ENCODE results near the gene KRT71. TPM values are rescaled to one million over a fixed set of nuclear protein-coding genes. Genes with fewer than 3 reads are reported as not detected.

The KRT71 gene
- total RNA-seq, 2 experiments from 2014 or later: not detected

GRCh38 chr12:52539821-52540173, 13.1 kb downstream of the KRT71 start:
- H3K36me3 ChIP-seq (ENCODE audit: insufficient read depth, low read length): no peaks in the 10 kb centered on the region
- DNase-seq: no peak
- Mint-ChIP-seq H3K27me3 (no peaks in the 10 kb centered on the region), H3K27ac (no peak overlapping the region), H3K9me3 (no peaks in the 10 kb centered on the region), H3K36me3 (ENCODE audit: low read depth) (no peaks in the 10 kb centered on the region), H3K4me3 (no peak overlapping the region), H3K4me1 (ENCODE audit: low read depth) (no peaks in the 10 kb centered on the region)
- ChIA-PET CTCF (no interaction called here), POLR2A (no interaction called here)
- no peaks in the 10 kb centered on the region for H3K4me1 ChIP-seq (ENCODE audit: insufficient read depth, low read length)
- no peak for TF ChIP-seq CTCF (IDR thresholded peaks at IDR 0.05)
- ATAC-seq (ENCODE audit: poor library complexity): no peak
- peaks cover 0 to 3% of the 10 kb centered on the region in 2 experiments for H3K27me3 ChIP-seq (ENCODE audit: control insufficient read depth in 1 of 2, insufficient read depth in 2 of 2, low read length in 2 of 2)
- H3K9me3 ChIP-seq (ENCODE audit: control insufficient read depth in 1 of 2, insufficient read depth in 1 of 2, low read length in 2 of 2): no peaks in the 10 kb centered on the region
- intact Hi-C loops (cut with DNase I, micrococcal nuclease): no loop called here
- no peak overlapping the region for H3K27ac ChIP-seq (ENCODE audit: low read depth in 1 of 2, low read length in 2 of 2)
- no peak overlapping the region for H3K4me3 ChIP-seq (ENCODE audit: low read length)

- H3K27ac ChIP-seq (ENCODE audit: low read depth in 1 of 2, low read length in 2 of 2): no peak overlapping the region
- no peaks in the 10 kb centered on the region for H3K36me3 Mint-ChIP-seq (ENCODE audit: low read depth)
- no peak overlapping the region for H3K27ac Mint-ChIP-seq
- H3K27me3 ChIP-seq (ENCODE audit: control insufficient read depth in 1 of 2, insufficient read depth in 2 of 2, low read length in 2 of 2): no peaks in the 10 kb centered on the region
- no peak overlapping the region for H3K4me3 Mint-ChIP-seq
- H3K36me3 ChIP-seq (ENCODE audit: insufficient read depth, low read length): no peaks in the 10 kb centered on the region
- intact Hi-C loops (cut with DNase I, micrococcal nuclease): no loop called here
- no peak for TF ChIP-seq CTCF (IDR thresholded peaks at IDR 0.05)
- H3K9me3 ChIP-seq (ENCODE audit: control insufficient read depth in 1 of 2, insufficient read depth in 1 of 2, low read length in 2 of 2): no peaks in the 10 kb centered on the region
- no peaks in the 10 kb centered on the region for H3K27me3 Mint-ChIP-seq
- ChIA-PET CTCF (no interaction called here), POLR2A (no interaction called here)
- DNase-seq: no peak
- no peaks in the 10 kb centered on the region for H3K9me3 Mint-ChIP-seq
- no peak overlapping the region for H3K4me3 ChIP-seq (ENCODE audit: low read length)
- no peak for ATAC-seq (ENCODE audit: poor library complexity)
- H3K4me1 Mint-ChIP-seq (ENCODE audit: low read depth): no peaks in the 10 kb centered on the region
- no peaks in the 10 kb centered on the region for H3K4me1 ChIP-seq (ENCODE audit: insufficient read depth, low read length)
Observed at GRCh38 chr12:52539083-52539820, 13.7 kb downstream of the KRT71 start.

DNA sequence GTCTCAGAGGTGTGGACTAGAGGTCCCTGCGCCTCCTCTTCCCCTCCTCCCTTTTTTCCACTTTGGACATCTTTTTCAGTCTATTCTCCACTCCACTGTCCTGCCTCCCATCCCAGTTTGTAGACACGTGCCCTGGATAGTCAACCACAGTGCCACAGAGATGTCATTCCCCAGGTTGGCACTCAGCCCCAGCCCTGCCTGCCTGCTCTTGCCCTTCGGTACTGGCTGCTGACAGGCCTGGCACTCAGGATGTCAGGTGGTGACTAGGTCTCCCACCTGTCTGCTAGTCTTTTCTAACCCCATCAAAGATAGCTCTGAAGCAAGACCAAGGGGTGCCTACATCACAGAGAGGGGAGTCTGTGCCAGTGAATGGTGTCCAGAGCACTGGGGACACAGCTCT, 15.8 kb downstream of the KRT71 start:
- no peak overlapping the region for H3K27ac ChIP-seq (ENCODE audit: low read depth in 1 of 2, low read length in 2 of 2)
- no peaks in the 10 kb centered on the region for H3K36me3 Mint-ChIP-seq (ENCODE audit: low read depth)
- no peaks in the 10 kb centered on the region for H3K27me3 Mint-ChIP-seq
- ChIA-PET POLR2A (no interaction called here), CTCF (no interaction called here)
- H3K4me1 Mint-ChIP-seq (ENCODE audit: low read depth): no peaks in the 10 kb centered on the region
- TF ChIP-seq CTCF (IDR thresholded peaks at IDR 0.05): no peak
- H3K27ac Mint-ChIP-seq: no peak overlapping the region
- DNase-seq (no peak), ATAC-seq (ENCODE audit: poor library complexity) (no peak)
- H3K9me3 ChIP-seq (ENCODE audit: control insufficient read depth in 1 of 2, insufficient read depth in 1 of 2, low read length in 2 of 2): no peaks in the 10 kb centered on the region
- no peaks in the 10 kb centered on the region for H3K36me3 ChIP-seq (ENCODE audit: insufficient read depth, low read length)
- H3K9me3 Mint-ChIP-seq: no peaks in the 10 kb centered on the region
- no peaks in the 10 kb centered on the region for H3K27me3 ChIP-seq (ENCODE audit: control insufficient read depth in 1 of 2, insufficient read depth in 2 of 2, low read length in 2 of 2)
- no peak overlapping the region for H3K4me3 ChIP-seq (ENCODE audit: low read length)
- no peak overlapping the region for H3K4me3 Mint-ChIP-seq
- intact Hi-C loops (cut with DNase I, micrococcal nuclease): no loop called here
- H3K4me1 ChIP-seq (ENCODE audit: insufficient read depth, low read length): no peaks in the 10 kb centered on the region

Data from CD4-positive, alpha-beta T cell (primary cell).